ENCODE measurements around the gene TMEM59L.
"Not testable (repeated sequence)": the region's sequence is repeated elsewhere in the genome, so short reads cannot be mapped to it uniquely, and the experiment has no call there.

TMEM59L gene

DNA sequence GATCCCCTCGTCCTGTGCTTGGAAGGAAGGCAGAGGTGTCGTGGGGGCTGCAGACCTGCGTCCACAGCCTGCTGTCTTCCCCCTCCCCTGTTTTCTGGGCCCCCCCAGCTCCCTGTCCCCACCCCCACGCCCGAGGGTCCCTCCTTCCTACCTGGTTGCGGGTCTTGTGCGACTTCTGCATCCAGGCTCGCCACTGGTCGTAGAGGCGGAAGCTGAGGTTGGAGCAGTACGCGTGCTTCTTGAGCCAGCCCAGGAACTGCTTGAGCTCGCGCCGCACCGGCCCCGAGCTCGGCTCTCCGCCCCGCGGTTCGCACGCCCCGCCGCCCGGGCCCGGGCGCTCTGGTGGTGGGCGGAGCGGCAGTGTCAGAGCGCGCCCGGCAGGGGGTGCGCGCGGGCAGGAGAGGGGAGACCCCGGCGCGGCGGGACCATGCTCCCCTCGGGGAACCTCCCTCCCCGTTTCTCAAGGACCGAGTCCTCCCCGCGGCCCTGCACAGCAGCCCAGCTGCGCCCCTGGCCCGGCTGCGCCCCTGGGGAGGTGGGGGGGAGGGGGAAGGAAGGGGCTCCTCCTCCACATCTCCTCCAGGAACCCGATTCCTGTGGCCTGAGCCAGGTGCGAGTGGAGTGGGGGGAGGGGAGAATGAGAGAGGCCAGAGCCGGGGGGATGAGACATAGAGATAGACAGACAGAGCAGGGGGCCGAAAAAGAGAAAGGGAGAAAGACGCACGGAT is 18.4 kb upstream of the TMEM59L start:
- DNase-seq, result peak; percentile 19

DNA sequence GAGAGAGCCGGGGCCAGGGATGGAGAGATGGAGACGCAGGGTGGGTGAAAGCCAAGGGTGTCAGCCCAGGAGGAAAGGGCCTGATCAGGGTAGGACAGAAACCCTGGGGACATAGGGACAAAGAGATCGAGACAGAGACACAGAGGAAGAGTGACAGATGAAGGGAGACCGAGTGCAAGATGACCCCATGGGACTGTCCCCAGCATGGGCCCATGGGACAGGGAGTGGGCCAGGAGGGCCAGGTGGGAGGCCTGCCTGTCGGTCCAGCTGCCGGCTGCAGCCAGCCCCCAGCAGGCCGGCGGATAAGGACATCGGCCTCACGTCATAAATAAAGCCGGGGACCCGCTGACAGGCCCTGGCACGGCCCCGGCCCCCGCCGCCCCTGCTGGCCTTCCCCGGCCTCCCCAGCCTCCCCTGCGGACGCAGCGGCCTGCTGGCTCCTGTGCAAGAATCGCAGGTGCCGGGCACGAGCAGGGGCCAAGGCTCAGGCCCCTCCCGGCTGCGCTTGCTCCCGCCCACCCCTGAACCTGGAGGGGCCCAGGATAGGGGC is 17.8 kb upstream of the TMEM59L start:
- DNase-seq, result no peak

DNA sequence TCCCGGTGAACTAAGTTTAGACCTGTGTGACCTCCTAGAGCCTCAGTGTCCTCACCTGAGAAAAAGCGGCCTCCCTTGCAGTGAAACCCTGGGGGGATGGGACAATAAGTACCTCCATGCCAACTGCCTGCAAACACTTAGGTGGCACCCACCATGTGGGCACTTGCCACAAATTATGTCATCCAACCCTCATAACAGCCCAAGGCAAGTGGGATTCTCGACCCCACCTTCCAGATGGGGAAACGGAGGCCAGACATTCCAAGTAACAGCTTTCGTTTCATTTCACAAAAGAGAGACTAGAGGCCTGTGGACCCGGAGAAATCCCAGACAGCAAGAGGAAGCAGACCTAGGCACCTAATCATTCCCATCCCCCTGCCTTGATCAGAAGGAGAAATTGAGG is 17.2 kb upstream of the TMEM59L start:
- DNase-seq, result no peak

DNA sequence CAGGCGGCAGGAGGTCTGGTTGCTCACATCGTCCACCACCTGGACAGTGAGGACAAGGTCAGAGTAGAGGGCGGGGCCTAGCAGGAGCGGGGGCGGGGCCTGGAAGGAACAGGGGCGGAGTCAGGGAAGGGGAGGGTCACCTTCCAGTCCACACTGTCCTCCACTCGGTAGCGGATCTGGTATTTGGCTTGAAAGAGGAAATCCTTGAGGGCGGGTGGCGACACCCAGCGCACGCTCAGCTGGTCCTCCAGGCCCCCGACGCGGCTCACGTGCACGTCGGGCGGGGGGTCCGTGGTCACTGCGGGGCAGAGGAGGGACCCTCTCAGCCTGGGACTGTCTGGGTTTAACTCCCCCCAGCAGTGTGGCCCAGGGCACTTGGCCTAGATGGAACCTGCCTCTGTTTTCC is 15.9 kb upstream of the TMEM59L start:
- no peak for DNase-seq

DNA sequence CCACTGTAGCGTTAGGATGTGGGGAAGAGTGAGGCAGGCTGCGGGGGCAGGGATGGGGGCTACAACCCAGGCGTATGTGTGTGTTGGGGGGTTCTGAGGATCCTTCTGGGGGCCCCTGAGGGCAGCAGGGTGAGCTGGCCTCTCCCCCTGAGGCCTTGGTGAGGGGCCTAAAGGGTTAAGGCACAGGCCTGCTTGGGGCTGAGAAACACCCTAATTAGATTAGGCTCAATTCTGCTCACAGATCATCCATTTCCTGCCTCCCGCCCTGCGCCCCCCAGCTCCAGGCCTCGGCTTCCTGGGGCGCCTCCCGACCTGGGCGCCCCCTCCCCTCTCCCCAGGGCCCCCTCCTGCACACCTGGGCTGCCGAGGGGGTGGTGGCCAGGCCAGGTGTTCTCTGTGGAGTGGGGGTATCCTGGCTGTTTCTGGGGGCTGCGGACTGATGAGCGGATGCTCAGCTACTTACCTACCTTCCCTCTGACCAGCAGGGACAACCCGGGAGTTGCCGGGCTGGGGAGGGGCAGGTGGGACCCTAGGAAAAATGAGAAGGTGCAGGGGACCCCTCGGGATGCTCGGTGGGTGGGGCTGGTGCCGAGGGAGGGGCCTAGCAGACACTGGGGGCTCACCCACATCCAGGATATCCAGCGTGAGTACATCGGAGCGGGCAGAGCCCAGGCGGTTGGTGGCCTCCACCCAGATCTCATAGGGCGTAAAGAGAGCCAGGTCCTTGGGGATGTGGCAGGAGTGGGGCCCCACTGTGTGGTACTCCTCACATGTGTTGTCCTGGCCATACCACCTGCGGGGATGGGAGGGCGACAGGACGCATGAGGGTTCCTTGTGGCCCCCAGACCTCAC is 14.6 kb upstream of the TMEM59L start:
- DNase-seq, result no peak

DNA sequence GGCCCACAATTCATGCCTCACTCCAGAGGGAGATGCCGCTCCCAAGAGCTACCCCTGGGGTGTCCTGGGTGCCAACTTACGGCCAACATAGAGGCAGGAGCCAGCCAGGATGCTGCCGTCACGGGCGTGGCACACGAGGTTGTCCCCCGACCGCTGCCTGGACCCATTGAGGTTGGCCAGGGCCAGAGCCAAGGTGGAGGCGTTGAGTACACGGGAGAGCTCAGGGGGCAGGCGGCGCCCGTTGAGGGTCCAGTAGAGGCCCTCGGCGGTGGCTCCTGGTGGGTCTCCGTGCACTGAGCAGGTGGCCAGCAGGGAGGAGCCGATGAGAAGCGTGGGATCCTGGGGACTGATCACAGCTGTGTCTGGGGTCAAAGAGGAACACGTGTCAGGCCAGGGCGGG is 13.2 kb upstream of the TMEM59L start:
- DNase-seq, result no peak

DNA sequence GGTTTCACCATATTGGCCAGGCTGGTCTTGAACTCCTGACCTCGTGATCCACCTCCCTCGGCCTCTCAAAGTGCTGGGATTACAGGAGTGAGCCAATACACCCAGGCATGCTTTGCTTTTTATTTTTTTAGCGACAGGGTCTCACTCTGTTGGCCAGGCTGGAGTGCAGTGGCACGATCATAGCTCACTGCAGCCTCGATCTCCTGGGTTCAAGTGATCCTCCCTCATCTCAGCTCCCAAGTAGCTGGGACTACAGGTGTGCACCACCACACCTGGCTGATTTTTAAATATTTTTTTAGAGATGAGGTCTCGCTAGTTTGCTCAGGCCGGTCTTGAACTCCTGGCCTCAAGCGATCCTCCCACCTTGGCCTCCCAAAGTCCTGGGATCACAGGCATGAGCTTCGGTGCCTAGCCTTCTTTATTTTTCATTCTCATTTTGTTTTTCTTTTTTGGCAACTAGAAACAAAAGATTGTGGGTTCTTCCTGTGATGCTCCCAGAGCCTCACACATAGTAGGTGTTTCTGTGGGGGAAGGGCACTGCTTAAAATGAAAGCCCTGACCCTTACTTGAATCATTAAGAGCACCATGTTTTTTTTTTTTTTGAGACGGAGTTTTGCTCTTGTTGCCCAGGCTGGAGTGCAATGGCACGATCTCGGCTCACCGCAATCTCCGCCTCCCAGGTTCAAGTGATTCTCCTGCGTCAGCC is 11.8 kb upstream of the TMEM59L start:
- not testable (repeated sequence) for DNase-seq

DNA sequence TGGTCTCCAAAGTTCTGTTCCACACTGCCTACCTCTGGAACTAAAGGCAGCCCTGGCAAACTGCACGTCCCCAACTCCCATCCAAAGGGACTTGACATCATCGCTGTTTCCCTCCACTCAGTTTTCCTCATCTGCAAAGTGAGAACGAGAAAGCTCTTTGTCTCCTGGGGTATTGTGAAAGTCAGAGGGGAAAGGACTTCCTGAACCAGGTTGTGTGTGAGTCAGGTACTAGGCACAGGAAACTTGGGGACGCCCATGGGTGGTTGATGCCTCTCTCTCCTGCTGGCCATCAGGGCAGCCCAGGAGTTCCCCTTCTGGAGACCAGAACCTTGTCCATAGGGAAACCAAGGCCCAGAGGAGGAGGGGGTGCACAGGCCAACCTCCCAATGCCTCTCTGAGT is 10.8 kb upstream of the TMEM59L start:
- DNase-seq, result no peak

DNA sequence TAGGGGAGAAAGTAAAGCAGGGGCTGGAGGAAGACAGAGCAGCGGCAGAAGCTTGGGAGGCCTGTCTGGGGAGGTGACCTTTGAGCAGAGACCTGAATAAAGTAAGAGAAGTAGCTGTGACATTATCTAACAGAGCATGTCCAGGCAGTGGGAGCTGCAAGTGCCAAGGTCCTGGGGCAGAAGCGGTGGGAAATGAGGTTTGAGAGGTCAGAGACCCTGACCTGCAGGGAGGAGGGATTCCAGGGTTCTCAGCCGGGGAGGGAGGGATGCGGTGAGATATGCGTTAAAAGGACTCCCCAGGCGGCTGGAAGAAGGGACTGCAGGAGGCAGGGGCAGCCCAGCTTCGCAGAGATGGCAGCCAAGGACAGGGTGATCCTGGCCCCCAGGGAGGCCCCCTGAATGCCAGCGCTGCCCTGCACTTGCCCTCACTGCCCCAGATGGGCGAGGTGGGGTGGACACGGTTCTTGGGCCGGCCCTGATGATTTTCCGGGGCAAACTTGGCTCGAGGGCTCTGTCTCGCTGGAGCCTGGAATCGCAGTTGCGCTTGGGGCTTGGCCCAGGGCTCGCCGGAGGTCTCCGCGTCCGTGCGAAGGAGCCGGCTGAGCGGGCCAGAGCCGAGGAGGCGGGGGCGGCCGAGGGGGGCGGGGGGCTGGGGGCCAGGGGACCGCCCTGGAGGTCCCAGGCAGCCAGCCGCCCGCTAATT is 9.3 kb upstream of the TMEM59L start:
- no peak for DNase-seq

DNA sequence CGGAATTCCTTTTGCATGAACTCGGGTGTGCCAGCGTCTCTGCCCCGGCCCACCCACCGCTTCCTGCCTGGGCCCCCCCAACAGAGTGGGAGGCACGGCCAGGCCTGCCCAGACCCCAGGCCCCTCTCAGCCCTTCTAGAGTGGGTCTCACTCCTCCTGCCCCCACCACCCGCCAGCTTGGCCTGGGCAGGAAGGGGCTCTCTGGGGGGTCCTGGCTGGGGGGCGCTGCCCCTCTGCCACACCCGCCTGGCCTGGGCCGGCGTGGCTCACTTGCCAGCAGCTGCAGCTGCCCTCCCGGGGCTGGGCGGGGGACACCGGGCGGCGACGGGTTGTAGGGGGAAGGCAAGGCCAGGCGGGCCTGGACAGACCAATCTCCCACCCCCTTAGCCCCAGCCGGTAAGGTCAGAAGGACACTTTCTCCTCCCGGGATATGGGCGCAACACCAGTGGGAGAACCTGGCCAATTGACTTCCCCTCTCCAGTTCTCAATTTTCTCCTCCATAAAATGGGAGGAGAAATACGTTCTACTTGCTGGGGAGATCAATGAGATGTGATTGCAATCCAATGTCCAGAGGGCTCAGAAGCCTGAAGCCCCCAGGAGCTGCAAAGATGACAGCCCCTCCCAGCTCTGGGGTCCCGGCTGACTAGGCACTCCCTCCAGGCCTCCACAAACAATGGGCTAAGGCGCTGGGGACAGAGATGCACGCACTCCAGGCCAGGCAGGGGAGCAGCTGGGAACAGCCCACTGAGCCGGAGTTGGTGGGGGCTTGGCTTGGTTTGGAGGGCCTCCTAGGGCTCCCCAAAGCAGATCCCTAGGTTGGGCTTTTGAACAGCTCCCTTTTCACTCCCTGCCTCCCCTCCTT is 8.5 kb upstream of the TMEM59L start:
- DNase-seq, result no peak

DNA sequence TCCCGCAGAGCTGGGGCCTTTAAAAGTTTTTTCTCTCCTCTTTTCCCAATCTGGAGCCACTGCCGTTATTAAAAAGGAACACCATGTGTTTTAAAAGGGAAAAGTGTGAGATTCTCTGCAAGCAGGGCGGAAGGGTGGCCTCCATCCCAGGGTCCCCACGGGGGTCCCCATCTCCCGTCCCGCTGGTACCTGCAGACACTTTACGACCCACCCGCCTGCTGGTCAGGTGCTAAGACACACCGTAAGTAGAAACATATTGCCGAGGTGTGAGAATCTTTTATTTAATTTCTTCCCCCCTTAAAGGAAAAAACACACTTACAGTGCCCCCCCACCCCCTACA is 7.9 kb upstream of the TMEM59L start:
- no peak for DNase-seq

DNA sequence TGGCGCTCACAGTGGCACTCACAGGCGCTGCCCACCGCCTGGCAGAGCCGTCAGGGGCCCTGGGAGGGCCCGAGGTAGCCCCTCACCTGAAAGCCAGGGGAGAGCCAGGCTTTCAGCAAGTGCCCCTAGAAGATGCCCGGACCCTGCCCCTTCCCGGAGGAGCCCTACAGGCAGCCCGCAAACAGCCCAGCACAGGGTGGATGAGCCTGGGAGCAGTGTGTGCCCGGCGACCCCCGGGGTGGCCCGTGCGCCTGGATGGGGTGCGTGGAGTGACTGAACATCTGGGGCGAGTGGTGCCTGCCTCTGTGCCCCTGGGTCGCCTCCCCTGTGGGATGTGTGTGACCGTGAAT is 7.5 kb upstream of the TMEM59L start:
- DNase-seq, result no peak

DNA sequence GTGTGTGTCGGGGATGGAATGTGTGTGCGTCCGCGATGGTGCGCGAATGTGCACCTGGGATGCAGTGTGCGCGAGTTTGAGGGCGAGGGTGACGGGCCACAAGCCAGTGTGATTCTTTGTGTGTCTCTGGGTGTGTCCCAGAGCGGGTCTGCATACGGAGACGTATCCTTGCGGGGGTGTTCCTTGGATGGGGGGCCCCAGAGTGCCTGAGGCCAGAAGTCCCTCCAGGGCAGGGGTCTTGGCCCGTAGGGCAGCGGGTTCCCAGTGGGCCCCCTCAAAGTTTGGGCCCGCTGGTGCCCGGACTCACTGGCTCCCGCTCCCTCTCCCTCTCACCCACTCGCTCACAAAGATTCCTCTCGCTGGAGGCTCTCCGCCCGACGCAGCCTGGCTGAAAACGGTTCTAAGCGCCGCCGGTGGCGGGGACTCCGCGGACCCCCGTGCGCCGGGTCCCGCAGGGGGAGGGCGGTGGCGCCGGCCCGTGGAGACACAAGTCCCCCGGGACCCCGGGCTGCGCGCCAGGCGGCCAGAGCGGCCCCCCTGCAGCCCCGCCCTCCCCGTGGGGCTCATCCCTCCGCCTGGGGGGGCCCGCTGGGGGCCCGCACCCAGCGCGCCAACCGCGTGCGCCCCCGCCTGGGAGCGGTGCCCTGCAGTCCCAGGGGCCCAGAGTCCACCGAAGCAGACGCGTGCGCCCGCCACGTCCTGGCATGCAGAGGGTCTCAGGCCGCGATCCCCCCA is 7.0 kb upstream of the TMEM59L start:
- no peak for DNase-seq

DNA sequence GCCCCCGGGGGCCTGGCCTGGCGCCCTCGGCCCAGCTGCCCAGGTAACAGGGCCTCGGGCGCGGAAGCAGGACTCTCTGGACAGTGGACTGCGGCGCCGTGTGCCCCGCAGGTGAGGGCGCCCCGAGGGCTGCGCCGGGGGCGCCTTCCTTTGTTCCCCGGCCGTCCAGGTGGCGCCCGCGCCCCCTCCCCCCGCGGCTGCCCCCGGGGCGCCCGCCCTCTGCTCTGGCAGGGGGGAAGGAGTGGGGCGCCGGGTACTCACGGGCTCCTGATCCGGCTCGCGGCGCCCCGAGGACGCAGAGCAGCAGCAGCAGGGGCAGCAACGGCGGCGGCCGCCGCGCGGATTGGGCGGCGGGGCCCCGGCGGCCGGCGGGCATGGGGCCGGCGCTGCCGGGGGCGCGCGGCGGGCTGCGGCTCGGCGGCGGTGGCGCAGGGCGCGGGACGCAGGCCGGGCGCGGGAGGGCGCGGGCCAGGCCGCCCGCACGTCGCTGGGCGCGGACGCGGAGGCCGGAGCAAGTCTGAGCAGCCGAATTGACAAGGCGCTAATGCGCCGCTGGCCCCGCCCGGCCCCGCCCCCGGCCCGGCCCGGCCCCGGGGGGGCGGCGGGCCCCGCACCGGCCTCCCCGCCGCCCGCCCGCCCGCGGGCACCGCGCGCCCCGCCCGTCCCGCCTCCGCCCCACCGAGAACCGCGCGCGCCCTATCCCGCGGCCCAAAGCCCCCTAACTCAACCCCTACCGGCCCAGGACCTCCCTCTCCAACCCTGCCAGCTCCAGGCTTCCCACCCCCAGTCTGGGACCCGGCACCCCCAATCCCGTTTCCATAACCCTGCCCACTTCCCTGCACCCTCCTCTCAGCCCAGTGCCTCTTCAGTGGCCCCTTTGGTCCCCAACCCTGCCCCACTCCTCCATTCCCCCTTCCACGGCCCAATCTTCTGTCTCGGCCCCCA is 6.1 kb upstream of the TMEM59L start, which contains the start of gene CRLF1:
Gene CRLF1, minus strand, starts transcription at position 519 of the 945 bp plus-strand sequence. Its CDS starts 143 bp downstream, at position 376.
- no peak for DNase-seq

DNA sequence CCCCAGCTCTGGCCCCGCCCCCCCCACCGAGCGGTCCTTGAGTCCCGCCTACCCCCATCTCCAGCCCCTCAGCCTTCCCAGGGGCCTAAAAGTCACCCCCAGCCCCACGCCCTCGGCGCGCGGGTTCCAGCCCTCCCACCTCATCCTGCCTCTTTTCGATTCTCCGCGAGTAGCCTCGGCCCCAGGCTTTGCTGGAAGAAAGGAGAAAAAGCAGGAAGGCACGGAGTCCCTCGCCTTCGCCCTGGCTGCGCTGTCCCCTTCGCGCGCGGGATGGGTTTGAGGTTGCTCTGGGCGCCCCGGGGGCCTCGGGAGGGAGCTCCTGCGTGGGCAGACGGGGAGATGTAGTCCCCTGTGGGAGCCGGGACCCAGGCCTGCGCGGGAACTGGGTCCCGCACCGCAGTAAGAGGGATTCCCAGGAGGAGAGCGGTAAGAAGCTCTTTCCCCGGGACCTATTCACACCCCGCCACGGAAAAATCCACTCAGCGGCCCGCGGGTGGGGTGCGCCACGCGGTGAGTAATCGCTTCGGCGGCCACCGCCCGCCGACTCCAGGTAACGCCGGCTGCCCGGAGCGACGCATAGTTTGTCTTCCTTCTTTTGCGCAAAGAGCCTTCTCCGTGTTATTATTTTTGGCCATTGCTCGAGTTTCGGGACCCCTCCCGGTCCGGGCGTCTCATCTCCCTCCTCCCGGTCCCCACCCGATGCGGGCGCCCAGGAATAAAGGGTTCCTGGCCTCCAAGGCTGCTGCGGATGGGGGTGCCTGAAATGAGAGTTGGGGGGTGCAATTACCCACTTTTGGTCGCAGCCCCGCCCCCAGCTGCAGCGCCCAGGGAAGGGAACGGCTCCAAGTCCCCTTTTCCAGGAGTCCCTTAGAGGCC is 5.2 kb upstream of the TMEM59L start:
- DNase-seq, result no peak

DNA sequence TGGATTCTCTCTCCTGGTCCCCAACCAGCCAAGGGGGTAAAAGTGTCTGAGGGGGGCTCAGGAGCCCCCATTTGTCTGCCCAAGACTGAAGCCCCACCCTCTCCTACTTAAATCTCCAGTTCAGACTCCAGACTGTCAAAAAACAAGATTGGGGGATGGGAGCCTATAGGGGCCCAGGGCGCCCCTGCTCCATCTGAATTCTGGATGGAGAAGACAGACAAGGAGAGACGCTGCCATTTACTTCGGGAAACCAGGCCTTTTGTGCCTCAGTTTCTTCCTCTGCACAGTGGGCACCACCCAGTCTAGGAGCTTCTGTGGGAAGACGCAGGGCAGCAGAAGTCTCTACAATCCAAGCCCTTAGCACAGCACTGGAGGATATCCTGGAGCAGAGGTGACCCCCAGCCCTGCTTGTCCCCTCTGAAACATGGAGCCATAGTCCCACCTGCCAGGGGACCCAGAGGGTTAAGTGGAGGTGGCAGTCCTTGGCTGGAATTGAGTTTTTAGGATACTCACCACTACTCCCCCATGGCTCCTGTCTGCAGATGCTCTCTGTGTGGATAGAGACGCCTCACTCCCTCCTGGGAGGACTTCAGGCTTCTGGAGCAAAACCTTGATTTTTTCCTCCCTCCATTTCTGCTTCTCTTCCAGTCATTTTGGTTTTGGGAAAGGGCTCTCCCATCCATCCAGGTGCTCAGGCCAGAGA is 4.4 kb upstream of the TMEM59L start:
- DNase-seq, result no peak

DNA sequence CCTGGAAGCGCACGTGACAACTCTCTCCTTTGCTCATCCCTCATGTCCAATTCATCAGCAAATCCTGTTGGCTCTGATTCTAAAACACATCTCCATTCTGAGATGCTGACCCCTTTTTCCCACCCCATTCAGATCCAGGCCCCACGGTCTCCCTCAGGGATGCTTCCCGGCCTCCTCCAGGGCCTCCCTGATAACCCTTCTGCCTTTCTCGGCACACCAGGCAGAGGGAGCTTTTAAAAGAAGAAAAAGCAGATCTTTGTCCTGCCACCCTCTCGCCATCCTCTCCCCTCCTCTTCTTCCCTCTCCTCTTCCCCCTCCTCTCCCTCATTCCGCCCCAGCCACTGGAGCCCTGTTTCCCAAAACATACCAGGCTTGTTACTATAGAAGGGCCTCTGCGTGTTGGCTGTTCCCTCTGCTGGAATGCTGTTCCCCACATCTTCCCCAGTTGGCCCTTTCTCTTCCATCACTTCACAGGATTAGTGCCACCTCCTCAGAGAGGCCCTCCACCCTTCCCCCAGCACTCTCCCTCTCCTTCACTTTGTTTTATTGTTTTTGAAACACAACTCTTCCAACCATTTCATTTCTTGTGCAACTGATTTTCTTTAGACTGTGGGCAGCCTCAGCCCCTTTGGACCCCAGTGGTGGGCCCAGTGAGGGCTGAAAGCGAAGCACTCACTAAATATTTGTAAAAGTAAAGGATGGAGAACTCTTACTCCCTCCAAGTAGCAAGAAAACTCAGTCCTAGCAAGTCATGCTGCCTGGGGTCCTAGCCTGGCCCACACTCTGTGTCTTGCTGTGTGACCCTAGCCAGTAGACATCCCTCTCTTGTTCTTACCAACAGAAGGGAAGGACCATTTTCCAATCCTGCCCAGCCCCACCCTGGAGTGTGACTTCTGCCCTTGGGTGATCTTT is 3.6 kb upstream of the TMEM59L start:
- no peak for DNase-seq

All from KG1 (cell line).